Posterior vena cava (tissue), 2 donors: ENCODE data around the gene PDK2. TPM values are rescaled to one million over a fixed set of nuclear protein-coding genes. Genes with fewer than 3 reads are reported as not detected.

Experiments used
- DNase-seq: peaks from one replicate; pipeline ENCODE4 v3.0.0-alpha.2; 2020; ENCODE audit warnings: low spot score
- intact Hi-C, 2 donors: fragments of 100-400 bp; cut with DNase I; formaldehyde crosslinking; loops; one replicate each; pipeline versions ENCODE4 v1.14.1 to v1.14.2; 2022 to 2023
- total RNA-seq, 2 donors: library from RNA; stranded (reverse); fragmentation: NEBNext Ultra II Directional; extraction: Animal tissue kit (Norgen Biotek cat#: 25700); gene quantifications; one replicate each; pipeline ENCODE4 v1.2.1, GENCODE V29; 2021
- donor health status: DM: yes; HTN: yes; CAD: no.
- donor health status: DM: yes; HTN: yes; CAD: no.

Gene PDK2
- total RNA-seq, 2 donors from 2014 or later, result 26.0 to 27.7 TPM

- intact Hi-C loops, result loop anchor here in 1 of 2 donors (10.0 kb wide), 1 partner anchor 171 kb away; no protein-coding TSS in a partner anchor
These were observed 28.6 kb downstream of the PDK2 start for GRCh38 chr17:50123649-50124349.

DNA sequence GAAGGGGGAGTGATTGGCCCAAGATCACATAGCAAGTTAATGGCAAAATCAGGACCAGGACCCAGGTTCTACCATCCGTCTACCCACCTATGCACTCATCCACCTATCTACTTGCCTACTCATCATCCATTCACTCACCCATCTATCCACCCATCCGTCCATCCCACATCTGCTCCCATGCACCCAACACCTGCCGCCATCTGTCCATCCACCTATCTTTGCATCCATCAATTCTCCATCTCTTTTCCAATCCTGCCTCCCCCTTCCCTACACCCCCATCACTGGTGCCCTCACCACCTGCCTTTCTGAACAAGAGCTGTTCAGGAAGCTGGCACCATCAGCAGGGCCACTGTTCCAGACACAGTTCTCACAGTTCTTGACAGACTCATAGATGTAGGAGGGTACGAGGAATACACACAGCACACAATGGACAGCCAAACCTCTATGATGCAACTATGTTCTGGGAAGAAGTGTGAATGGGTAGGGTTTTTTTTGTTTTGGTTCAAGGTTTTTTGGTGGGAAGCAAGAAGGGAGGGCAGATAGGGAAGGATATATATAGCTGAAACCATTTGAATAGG, 30.4 kb downstream of the PDK2 start:
- intact Hi-C loops, result loop anchor here in 1 of 2 donors (10.0 kb wide), 1 partner anchor 169 kb away; no protein-coding TSS in a partner anchor
- DNase-seq, result no peak

More at GRCh38 chr17:50123649-50124349, 28.6 kb downstream of the PDK2 start:
- DNase-seq, result no peak

DNA sequence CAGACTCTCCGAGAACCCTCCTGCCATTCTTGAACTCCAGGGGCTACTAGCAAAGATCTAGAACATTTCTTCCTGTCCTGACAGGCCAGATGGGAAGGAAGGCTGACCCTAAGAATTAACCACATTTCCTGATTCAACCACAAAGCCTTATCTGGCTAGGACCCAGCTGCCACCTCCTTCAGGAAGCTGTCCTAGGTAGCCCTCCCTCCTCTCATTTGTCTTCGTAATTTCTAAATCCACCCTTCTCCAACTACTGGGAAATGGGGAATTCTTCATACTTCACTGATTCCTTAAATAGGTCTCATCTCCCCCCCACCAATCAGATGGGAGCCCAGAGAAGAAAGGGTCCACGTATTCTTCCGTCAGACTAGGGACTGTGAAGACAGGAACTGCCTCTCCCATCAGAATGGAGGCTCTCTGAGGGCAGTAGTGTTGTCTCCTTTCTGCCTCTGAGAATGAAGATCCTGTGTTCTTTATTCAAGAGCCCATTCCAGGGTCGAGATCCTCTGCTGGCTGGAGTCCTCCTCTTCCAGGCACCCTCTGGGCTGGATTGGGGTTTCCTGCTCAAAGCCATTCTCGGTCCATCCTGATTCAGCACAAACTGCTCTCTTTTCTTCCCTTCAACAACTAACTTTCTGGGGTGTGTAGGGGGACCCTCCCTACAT, 32.7 kb downstream of the PDK2 start:
- no peak for DNase-seq
- intact Hi-C loops, result loop anchor here in 1 of 2 donors (10.0 kb wide), 1 partner anchor 167 kb away; no protein-coding TSS in a partner anchor

- no peak for DNase-seq
- intact Hi-C loops, result loop anchor here in 1 of 2 donors (10.0 kb wide), 1 partner anchor 166 kb away; no protein-coding TSS in a partner anchor
These were observed 33.5 kb downstream of the PDK2 start for GRCh38 chr17:50128441-50129352.

GRCh38 chr17:50129353-50129727, 34.2 kb downstream of the PDK2 start:
- DNase-seq, result no peak
- intact Hi-C loops, result loop anchor here in 1 of 2 donors (10.0 kb wide), 1 partner anchor 165 kb away; no protein-coding TSS in a partner anchor

GRCh38 chr17:50129728-50130558, 34.8 kb downstream of the PDK2 start, which contains the start of gene SAMD14:
Gene SAMD14 (minus strand): TSS chr17:50130160. CDS start chr17:50124959, 5,201 bp downstream.
- intact Hi-C loops, result loop anchor here in 1 of 2 donors (2.0 to 10.0 kb wide), 2 partner anchors 29 to 165 kb away; no protein-coding TSS in a partner anchor
- peak; percentile 86 for DNase-seq

DNA sequence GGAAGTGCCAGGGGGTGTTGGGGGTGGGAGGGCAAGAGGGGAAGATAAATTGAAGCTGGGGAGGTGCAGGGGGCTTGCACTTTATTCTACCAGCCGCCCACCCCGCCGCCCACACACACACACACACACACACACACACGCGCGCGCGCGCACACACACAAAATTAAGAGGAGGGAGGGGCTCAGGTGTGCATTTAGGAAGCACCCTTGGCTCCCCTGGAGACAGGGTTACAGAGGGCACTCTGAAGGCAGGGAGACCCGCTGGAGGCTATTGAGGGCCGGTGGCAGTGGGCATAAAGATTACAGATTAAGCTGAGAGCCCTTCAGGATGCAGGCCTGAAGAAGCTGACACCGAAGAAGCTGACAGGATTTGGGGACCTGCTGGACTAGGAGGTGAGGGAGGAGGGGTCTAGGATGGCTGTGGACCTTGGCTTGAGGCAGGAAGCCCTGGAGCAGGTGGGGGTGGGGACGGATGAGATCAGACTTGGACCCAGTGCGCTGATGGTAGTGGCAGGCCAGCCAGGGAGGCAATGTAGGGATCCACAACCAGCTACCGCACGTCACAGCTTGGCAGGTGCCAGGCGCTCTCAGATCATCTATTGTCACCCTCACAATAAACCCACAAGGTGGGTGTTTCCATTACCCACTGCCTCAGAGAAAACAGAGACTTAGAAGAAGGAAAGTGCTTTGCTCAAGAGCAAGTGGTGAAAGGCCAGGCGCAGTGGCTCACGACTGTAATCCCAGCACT, 35.6 kb downstream of the PDK2 start:
- DNase-seq, result no peak
- intact Hi-C loops, result loop anchor here in 1 of 2 donors (2.0 kb wide), 1 partner anchor 30 kb away; no protein-coding TSS in a partner anchor

GRCh38 chr17:50132104-50132794, 37.1 kb downstream of the PDK2 start:
- intact Hi-C loops, result no loop called here
- DNase-seq, result no peak

GRCh38 chr17:50133028-50133768, 38.0 kb downstream of the PDK2 start:
- intact Hi-C loops, result no loop called here
- no peak for DNase-seq

DNA sequence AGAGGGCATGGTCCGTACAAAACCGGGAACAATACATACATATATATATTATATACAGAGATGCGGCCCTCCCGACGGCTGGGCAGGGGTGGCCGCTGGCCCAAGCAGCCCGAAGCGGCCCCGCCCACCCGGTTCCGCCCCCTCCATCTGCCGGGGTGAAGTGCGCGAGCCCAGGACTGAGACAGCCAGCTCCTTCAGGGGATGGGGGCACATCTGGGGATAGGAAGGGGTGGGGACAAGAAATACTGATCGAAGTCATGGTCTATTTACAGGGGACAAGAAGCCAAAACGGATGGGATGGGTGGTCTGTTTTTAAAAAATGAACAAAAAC, 38.6 kb downstream of the PDK2 start:
- no peak for DNase-seq
- intact Hi-C loops, result no loop called here

- peak; percentile 78 for DNase-seq
- intact Hi-C loops, result no loop called here
These were observed 39.3 kb downstream of the PDK2 start for GRCh38 chr17:50134206-50135110.

DNA sequence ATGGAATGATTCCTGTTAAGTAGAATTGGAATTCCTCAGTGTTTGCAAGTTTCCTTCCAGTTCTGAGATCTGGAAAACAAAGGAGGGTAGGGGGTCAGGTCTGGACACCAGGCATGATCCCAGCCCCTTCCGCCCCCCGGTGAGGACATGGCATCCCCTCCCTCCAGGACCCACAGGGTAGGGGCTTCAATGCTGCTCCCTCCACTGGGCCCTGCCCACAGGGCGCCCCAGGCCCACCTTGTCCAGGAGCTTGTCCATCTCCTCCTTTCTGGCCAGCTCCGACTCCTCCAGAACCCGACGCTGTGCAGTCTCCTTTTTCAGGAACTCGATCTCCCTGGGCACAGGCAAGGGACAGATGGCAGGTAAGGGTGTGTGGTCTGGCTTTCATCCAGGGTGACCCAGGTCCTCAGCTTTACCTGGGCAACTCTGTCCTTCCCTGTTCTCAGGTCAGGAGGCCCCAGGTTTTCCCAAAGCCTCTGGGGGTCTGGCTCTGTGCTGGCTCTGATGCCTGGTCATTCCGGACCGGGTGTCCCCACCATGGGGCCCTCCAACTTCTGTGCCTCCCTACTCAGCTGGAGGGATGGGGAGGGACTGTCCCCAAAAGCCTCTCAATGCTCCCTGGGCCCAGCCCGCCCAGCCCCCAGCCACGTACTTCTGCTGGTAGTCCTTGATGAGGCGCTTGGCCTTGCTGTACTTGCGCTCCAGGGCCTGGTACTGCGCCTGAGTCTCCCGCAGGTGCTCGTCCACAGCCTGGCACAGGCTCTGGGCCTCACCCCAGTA, 40.4 kb downstream of the PDK2 start:
- intact Hi-C loops, result no loop called here
- DNase-seq, result no peak

GRCh38 chr17:50136096-50136687, 41.0 kb downstream of the PDK2 start:
- intact Hi-C loops, result no loop called here
- no peak for DNase-seq

- no peak for DNase-seq
- intact Hi-C loops, result loop anchor here in 1 of 2 donors (1.0 kb wide), 1 partner anchor 18 kb away; no protein-coding TSS in a partner anchor
These were observed 41.9 kb downstream of the PDK2 start for GRCh38 chr17:50137042-50137441.
